HepG2 (cell line): ENCODE data around the gene DNAJC12. TPM values are rescaled to one million over a fixed set of nuclear protein-coding genes. Genes with fewer than 3 reads are reported as not detected.

Experiments used
- DMAP1 ChIP-seq: IDR thresholded peaks from 2 replicates; pipeline ENCODE4 v1.6.1; 2016
- EHMT2 ChIP-seq: fragments of 200-600 bp; sonication (generic); IDR thresholded peaks from 2 replicates; pipeline ENCODE4 v1.7.0; 2017; ENCODE audit warnings: antibody characterized with exemption, low read depth, low read length, borderline replicate concordance
- ETV5 ChIP-seq: IDR thresholded peaks from 2 replicates; pipeline ENCODE4 v1.6.1; 2018; ENCODE audit warnings: missing biosample characterization, missing genetic modification reagents, inconsistent platforms, borderline replicate concordance
- FOXO1 ChIP-seq: sonication (generic); formaldehyde crosslinking; IDR thresholded peaks from 2 replicates; pipeline ENCODE4 v1.4.0; 2020; ENCODE audit warnings: missing genetic modification reagents
- HES4 ChIP-seq: sonication (generic); formaldehyde crosslinking; IDR thresholded peaks from 2 replicates; pipeline ENCODE4 v1.9.0; 2021; ENCODE audit warnings: mild to moderate bottlenecking, missing genetic modification reagents, borderline replicate concordance
- HMG20A ChIP-seq: IDR thresholded peaks from 2 replicates; pipeline ENCODE4 v1.6.1; 2016; ENCODE audit warnings: borderline replicate concordance
- IKZF4 ChIP-seq: sonication (generic); formaldehyde crosslinking; IDR thresholded peaks from 2 replicates; pipeline ENCODE4 v1.5.1; 2020; ENCODE audit warnings: borderline replicate concordance, mild to moderate bottlenecking, low read depth, missing genetic modification reagents; ENCODE audit errors: not compliant biosample characterization
- ISL2 ChIP-seq: sonication (generic); formaldehyde crosslinking; IDR thresholded peaks from 2 replicates; pipeline ENCODE4 v1.5.0; 2020; ENCODE audit warnings: missing genetic modification reagents
- RARG ChIP-seq: sonication (generic); formaldehyde crosslinking; IDR thresholded peaks from 2 replicates; pipeline ENCODE4 v1.4.0; 2020; ENCODE audit warnings: low read depth, mild to moderate bottlenecking, missing genetic modification reagents
- SALL2 ChIP-seq: sonication (generic); formaldehyde crosslinking; IDR thresholded peaks from 2 replicates; pipeline ENCODE4 v1.8.1; 2023; ENCODE audit warnings: mild to moderate bottlenecking, missing genetic modification reagents, inconsistent platforms
- TBP ChIP-seq: sonication (generic); formaldehyde crosslinking; IDR thresholded peaks from 2 replicates; pipeline ENCODE4 v1.5.0; 2020; ENCODE audit warnings: missing genetic modification reagents
- TCF7L2 ChIP-seq: IDR thresholded peaks from 2 replicates; pipeline ENCODE4 v1.6.1; 2011; ENCODE audit warnings: mild to moderate bottlenecking, low read depth, low read length, moderate library complexity
- ZNF124 ChIP-seq: sonication (generic); formaldehyde crosslinking; IDR thresholded peaks from 2 replicates; pipeline ENCODE4 v1.4.0; 2020; ENCODE audit warnings: missing genetic modification reagents
- ZNF205 ChIP-seq: IDR thresholded peaks from 2 replicates; pipeline ENCODE4 v1.6.1; 2018; ENCODE audit warnings: missing biosample characterization, missing genetic modification reagents
- ZNF33A ChIP-seq: sonication (generic); formaldehyde crosslinking; IDR thresholded peaks from 2 replicates; pipeline ENCODE4 v1.5.1; 2020; ENCODE audit warnings: missing genetic modification reagents, mild to moderate bottlenecking, moderate library complexity, borderline replicate concordance
- ZNF441 ChIP-seq: sonication (generic); formaldehyde crosslinking; IDR thresholded peaks from 2 replicates; pipeline ENCODE4 v1.7.0; 2021; ENCODE audit warnings: missing genetic modification reagents, borderline replicate concordance
- ZNF720 ChIP-seq: sonication (generic); formaldehyde crosslinking; IDR thresholded peaks from 2 replicates; pipeline ENCODE4 v1.4.0; 2020; ENCODE audit warnings: missing genetic modification reagents
- polyA plus RNA-seq, 8 experiments: library from polyadenylated mRNA; depleted of rRNA in 3 of 8; stranded (reverse) in 7 of 8; unstranded in 1 of 8; fragments of >200 nt; fragmentation: Illumina TruSeq in 4 of 8; extraction: Trizol in 4 of 8; gene quantifications; 2 replicates each; pipeline versions ENCODE4 v1.2.1 to v1.2.3, GENCODE V29; 2011 to 2016; ENCODE audit warnings: low read depth in 4 of 8, missing spikeins in 1 of 8, mixed read lengths in 1 of 8; ENCODE audit not compliant: insufficient read depth in 1 of 8
- total RNA-seq, 5 experiments: library from RNA; depleted of rRNA; stranded (reverse); fragments of >200 nt; fragmentation: Illumina TruSeq; extraction: Trizol; gene quantifications; 2 replicates each; pipeline ENCODE4 v1.2.3, GENCODE V29; 2016; ENCODE audit warnings: low read depth in 1 of 5
- TF ChIP-seq, protein P1 (sequence below): sonication (generic); formaldehyde crosslinking; IDR thresholded peaks from 2 replicates; pipeline ENCODE4 v1.5.1; 2020; ENCODE audit warnings: mild to moderate bottlenecking, missing genetic modification reagents, moderate library complexity
- TF ChIP-seq, protein P2 (sequence below): sonication (generic); formaldehyde crosslinking; IDR thresholded peaks from 2 replicates; pipeline ENCODE4 v1.4.0; 2020; ENCODE audit warnings: missing genetic modification reagents; ENCODE audit errors: not compliant biosample characterization
- TF ChIP-seq, protein P3 (sequence below): sonication (generic); formaldehyde crosslinking; conservative IDR thresholded peaks from 2 replicates; pipeline ENCODE4 v1.8.0; 2022; ENCODE audit warnings: low read depth, missing genetic modification reagents
- TF ChIP-seq, protein P4 (sequence below): sonication (generic); formaldehyde crosslinking; IDR thresholded peaks from 2 replicates; pipeline ENCODE4 v1.5.0; 2020; ENCODE audit warnings: missing genetic modification reagents
- TF ChIP-seq, protein P5 (sequence below): sonication (generic); formaldehyde crosslinking; IDR thresholded peaks from 2 replicates; pipeline ENCODE4 v1.5.1; 2020; ENCODE audit warnings: missing genetic modification reagents, mild to moderate bottlenecking, borderline replicate concordance

DNAJC12 gene
- total and polyA plus RNA-seq, 2 of the 13 experiments (the other 11 are each of a cell fraction or from before 2014, with no cell fraction given) = 11.6 to 43.9 TPM

DNA sequence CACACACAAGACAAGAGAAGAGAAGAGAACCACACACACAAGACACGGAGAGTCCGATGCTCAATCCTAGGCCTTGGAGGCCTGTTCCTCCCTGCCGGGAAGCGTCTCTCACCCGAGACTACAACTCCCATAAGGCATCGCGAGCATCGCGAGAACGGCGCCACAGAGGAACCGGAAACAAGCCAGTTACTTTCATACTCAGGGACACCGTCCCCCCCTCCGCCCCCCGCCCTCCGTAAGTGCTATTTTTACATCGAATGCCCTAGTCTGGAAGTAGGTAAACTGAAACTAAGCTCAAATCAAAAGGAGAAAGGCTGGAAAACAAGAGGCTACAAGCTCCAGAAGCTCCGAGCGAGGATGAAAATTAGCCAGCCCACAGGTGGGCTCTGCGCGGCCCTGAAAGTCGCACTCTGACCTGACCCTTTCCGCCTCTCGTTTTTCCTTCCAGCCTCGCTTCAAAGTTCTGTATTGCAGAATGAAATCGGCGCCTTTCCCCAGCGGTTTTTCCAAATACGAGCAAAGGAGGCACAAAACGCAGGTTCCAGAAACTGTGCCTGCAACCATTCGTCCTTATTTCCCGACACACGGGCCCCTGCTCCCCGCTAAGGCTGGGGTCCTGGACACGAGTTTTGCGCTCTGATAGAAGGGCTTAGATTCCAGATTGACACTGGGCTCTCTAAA lies 11.5 kb upstream of the DNAJC12 start (continued):
- TF ChIP-seq, protein P1, sequence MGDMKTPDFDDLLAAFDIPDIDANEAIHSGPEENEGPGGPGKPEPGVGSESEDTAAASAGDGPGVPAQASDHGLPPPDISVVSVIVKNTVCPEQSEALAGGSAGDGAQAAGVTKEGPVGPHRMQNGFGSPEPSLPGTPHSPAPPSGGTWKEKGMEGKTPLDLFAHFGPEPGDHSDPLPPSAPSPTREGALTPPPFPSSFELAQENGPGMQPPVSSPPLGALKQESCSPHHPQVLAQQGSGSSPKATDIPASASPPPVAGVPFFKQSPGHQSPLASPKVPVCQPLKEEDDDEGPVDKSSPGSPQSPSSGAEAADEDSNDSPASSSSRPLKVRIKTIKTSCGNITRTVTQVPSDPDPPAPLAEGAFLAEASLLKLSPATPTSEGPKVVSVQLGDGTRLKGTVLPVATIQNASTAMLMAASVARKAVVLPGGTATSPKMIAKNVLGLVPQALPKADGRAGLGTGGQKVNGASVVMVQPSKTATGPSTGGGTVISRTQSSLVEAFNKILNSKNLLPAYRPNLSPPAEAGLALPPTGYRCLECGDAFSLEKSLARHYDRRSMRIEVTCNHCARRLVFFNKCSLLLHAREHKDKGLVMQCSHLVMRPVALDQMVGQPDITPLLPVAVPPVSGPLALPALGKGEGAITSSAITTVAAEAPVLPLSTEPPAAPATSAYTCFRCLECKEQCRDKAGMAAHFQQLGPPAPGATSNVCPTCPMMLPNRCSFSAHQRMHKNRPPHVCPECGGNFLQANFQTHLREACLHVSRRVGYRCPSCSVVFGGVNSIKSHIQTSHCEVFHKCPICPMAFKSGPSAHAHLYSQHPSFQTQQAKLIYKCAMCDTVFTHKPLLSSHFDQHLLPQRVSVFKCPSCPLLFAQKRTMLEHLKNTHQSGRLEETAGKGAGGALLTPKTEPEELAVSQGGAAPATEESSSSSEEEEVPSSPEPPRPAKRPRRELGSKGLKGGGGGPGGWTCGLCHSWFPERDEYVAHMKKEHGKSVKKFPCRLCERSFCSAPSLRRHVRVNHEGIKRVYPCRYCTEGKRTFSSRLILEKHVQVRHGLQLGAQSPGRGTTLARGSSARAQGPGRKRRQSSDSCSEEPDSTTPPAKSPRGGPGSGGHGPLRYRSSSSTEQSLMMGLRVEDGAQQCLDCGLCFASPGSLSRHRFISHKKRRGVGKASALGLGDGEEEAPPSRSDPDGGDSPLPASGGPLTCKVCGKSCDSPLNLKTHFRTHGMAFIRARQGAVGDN (CRISPR knock-in tag) = peak; percentile 55; the same call in 1 of the 2 replicates
- TF ChIP-seq, protein P2, sequence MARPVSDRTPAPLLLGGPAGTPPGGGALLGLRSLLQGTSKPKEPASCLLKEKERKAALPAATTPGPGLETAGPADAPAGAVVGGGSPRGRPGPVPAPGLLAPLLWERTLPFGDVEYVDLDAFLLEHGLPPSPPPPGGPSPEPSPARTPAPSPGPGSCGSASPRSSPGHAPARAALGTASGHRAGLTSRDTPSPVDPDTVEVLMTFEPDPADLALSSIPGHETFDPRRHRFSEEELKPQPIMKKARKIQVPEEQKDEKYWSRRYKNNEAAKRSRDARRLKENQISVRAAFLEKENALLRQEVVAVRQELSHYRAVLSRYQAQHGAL (CRISPR knock-in tag) = no peak
- TF ChIP-seq EHMT2 = no peak
- TF ChIP-seq, protein P3, sequence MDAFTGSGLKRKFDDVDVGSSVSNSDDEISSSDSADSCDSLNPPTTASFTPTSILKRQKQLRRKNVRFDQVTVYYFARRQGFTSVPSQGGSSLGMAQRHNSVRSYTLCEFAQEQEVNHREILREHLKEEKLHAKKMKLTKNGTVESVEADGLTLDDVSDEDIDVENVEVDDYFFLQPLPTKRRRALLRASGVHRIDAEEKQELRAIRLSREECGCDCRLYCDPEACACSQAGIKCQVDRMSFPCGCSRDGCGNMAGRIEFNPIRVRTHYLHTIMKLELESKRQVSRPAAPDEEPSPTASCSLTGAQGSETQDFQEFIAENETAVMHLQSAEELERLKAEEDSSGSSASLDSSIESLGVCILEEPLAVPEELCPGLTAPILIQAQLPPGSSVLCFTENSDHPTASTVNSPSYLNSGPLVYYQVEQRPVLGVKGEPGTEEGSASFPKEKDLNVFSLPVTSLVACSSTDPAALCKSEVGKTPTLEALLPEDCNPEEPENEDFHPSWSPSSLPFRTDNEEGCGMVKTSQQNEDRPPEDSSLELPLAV (CRISPR knock-in tag) = no peak
- TF ChIP-seq IKZF4 (CRISPR knock-in tag) = no peak
- no peak; the same call in 1 of the 2 replicates for TF ChIP-seq SALL2 (CRISPR knock-in tag)
- no peak for TF ChIP-seq TCF7L2
- TF ChIP-seq TBP (CRISPR knock-in tag) = no peak
- TF ChIP-seq HMG20A (CRISPR knock-in tag) = no peak
- no peak for TF ChIP-seq ZNF441 (CRISPR knock-in tag)
- TF ChIP-seq, protein P4, sequence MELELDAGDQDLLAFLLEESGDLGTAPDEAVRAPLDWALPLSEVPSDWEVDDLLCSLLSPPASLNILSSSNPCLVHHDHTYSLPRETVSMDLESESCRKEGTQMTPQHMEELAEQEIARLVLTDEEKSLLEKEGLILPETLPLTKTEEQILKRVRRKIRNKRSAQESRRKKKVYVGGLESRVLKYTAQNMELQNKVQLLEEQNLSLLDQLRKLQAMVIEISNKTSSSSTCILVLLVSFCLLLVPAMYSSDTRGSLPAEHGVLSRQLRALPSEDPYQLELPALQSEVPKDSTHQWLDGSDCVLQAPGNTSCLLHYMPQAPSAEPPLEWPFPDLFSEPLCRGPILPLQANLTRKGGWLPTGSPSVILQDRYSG (CRISPR knock-in tag) = no peak
- no peak for TF ChIP-seq ISL2 (CRISPR knock-in tag)
- TF ChIP-seq DMAP1 (CRISPR knock-in tag) = peak; percentile 63; the same call in 1 of the 2 replicates
- no peak; the same call in 1 of the 2 replicates for TF ChIP-seq FOXO1 (CRISPR knock-in tag)
- no peak for TF ChIP-seq RARG (CRISPR knock-in tag)
- 0 out of 2 replicates have a peak, but pooled peaks have one; percentile 72 for TF ChIP-seq ZNF33A (CRISPR knock-in tag)
- peak; percentile 63 for TF ChIP-seq ZNF124 (CRISPR knock-in tag)
- TF ChIP-seq ETV5 (CRISPR knock-in tag) = peak; percentile 86
- TF ChIP-seq, protein P5, sequence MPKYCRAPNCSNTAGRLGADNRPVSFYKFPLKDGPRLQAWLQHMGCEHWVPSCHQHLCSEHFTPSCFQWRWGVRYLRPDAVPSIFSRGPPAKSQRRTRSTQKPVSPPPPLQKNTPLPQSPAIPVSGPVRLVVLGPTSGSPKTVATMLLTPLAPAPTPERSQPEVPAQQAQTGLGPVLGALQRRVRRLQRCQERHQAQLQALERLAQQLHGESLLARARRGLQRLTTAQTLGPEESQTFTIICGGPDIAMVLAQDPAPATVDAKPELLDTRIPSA (CRISPR knock-in tag) = no peak
- TF ChIP-seq ZNF205 (CRISPR knock-in tag) = no peak; the same call in 1 of the 2 replicates
- no peak for TF ChIP-seq HES4 (CRISPR knock-in tag)
- no peak for TF ChIP-seq ZNF720 (CRISPR knock-in tag)
